ENCODE data around the gene CFAP299.

DNA sequence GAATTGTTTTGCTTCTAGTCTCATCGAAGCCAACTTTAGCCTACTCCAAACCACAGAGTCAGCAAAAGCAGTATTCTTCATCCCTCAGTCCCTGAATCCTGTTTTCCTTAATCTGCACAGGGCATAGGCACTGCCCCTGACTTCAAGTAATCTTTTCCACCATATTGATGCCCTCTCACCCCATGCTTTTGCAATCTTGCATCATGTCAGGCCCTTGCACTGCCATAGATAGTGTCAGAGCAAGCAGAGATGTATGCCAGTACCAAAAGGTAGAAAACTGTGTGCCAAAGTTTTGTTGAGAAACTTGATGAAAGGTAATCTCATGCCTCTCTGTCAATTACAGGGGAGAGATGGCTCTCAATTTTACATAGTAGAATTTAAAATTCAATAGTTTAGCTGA lies 131.1 kb downstream of the CFAP299 start:
- no peak for TF ChIP-seq CTCF (IDR thresholded peaks at IDR 0.05)
- no peak for TF ChIP-seq POLR2A (IDR thresholded peaks at IDR 0.05)
- TF ChIP-seq POLR2AphosphoS5 (IDR thresholded peaks at IDR 0.05) = no peak
